Dendritic cell treated with granulocyte-macrophage colony-stimulating factor and Interleukin-4, amounts not matched to agents 40 ng/mL and 50 ng/mL, for 4 days (primary cell): ENCODE data around the gene C3orf22.

ENCODE experiments used
- H3K27ac Mint-ChIP-seq: one replicate; pipeline ENCODE4 v1.8.0; 2022; ENCODE audit warnings: mild to moderate bottlenecking, mixed read lengths
- H3K27me3 Mint-ChIP-seq: one replicate; pipeline ENCODE4 v1.8.0; 2022; ENCODE audit warnings: mild to moderate bottlenecking, mixed read lengths
- H3K36me3 Mint-ChIP-seq: one replicate; pipeline ENCODE4 v1.8.0; 2022; ENCODE audit warnings: low read depth, mixed read lengths
- H3K4me1 Mint-ChIP-seq: one replicate; pipeline ENCODE4 v1.8.0; 2022; ENCODE audit warnings: low read depth, mixed read lengths
- H3K4me3 Mint-ChIP-seq: one replicate; pipeline ENCODE4 v1.8.0; 2022; ENCODE audit warnings: mild to moderate bottlenecking, moderate library complexity, mixed read lengths
- H3K9me3 Mint-ChIP-seq: one replicate; pipeline ENCODE4 v1.8.0; 2022; ENCODE audit warnings: mixed read lengths
- intact Hi-C: fragments of 100-400 bp; cut with micrococcal nuclease; formaldehyde crosslinking; loops from one replicate; pipeline ENCODE4 v1.15.0; 2022

The C3orf22 gene

GRCh38 chr3:126570103-126570541 lies 11.4 kb upstream of the C3orf22 start:
- Mint-ChIP-seq H3K4me1 (peaks cover 7% of the 10 kb centered on the region), H3K36me3 (no peaks in the 10 kb centered on the region), H3K4me3 (no peak overlapping the region), H3K27ac (no peak overlapping the region), H3K27me3 (no peaks in the 10 kb centered on the region), H3K9me3 (no peaks in the 10 kb centered on the region)
- intact Hi-C loops, result no loop called here

- Mint-ChIP-seq H3K9me3 (no peaks in the 10 kb centered on the region), H3K27me3 (no peaks in the 10 kb centered on the region), H3K36me3 (no peaks in the 10 kb centered on the region), H3K4me3 (no peak overlapping the region), H3K4me1 (peaks cover 7% of the 10 kb centered on the region), H3K27ac (no peak overlapping the region)
- intact Hi-C loops, result no loop called here
These were observed 10.8 kb upstream of the C3orf22 start for GRCh38 chr3:126569390-126569975.

- H3K4me1 Mint-ChIP-seq, result peaks cover 7% of the 10 kb centered on the region
- intact Hi-C loops, result no loop called here
- no peaks in the 10 kb centered on the region for H3K27me3 Mint-ChIP-seq
- H3K36me3 Mint-ChIP-seq, result no peaks in the 10 kb centered on the region
- no peaks in the 10 kb centered on the region for H3K9me3 Mint-ChIP-seq
- no peak overlapping the region for H3K27ac Mint-ChIP-seq
- no peak overlapping the region for H3K4me3 Mint-ChIP-seq
These were observed 10.1 kb upstream of the C3orf22 start for GRCh38 chr3:126568776-126569342.

GRCh38 chr3:126567696-126568438 lies 9.1 kb upstream of the C3orf22 start:
- H3K27ac Mint-ChIP-seq, result no peak overlapping the region
- no peaks in the 10 kb centered on the region for H3K36me3 Mint-ChIP-seq
- intact Hi-C loops, result no loop called here
- H3K4me3 Mint-ChIP-seq, result no peak overlapping the region
- peaks cover 7% of the 10 kb centered on the region for H3K4me1 Mint-ChIP-seq
- H3K9me3 Mint-ChIP-seq, result no peaks in the 10 kb centered on the region
- no peaks in the 10 kb centered on the region for H3K27me3 Mint-ChIP-seq

- Mint-ChIP-seq H3K4me1 (peaks cover 3% of the 10 kb centered on the region), H3K36me3 (no peaks in the 10 kb centered on the region), H3K4me3 (no peak overlapping the region), H3K9me3 (no peaks in the 10 kb centered on the region), H3K27ac (no peak overlapping the region), H3K27me3 (peaks cover 2% of the 10 kb centered on the region)
- intact Hi-C loops, result no loop called here
These were observed 4.1 kb upstream of the C3orf22 start for GRCh38 chr3:126562737-126563276.

- H3K27ac Mint-ChIP-seq, result no peak overlapping the region
- intact Hi-C loops, result no loop called here
- H3K4me1 Mint-ChIP-seq, result no peaks in the 10 kb centered on the region
- H3K36me3 Mint-ChIP-seq, result no peaks in the 10 kb centered on the region
- no peak overlapping the region for H3K4me3 Mint-ChIP-seq
- peaks cover 2% of the 10 kb centered on the region for H3K27me3 Mint-ChIP-seq
- H3K9me3 Mint-ChIP-seq, result no peaks in the 10 kb centered on the region
These were observed 971 bp downstream of the C3orf22 start for GRCh38 chr3:126557761-126558160.

GRCh38 chr3:126557415-126557745 lies 1.4 kb downstream of the C3orf22 start:
- Mint-ChIP-seq H3K27ac (no peak overlapping the region), H3K9me3 (no peaks in the 10 kb centered on the region), H3K4me3 (no peak overlapping the region), H3K27me3 (peaks cover 2% of the 10 kb centered on the region), H3K4me1 (no peaks in the 10 kb centered on the region), H3K36me3 (no peaks in the 10 kb centered on the region)
- intact Hi-C loops, result no loop called here

- Mint-ChIP-seq H3K36me3 (no peaks in the 10 kb centered on the region), H3K4me3 (no peak overlapping the region), H3K27me3 (peaks cover 2% of the 10 kb centered on the region), H3K27ac (no peak overlapping the region), H3K4me1 (no peaks in the 10 kb centered on the region), H3K9me3 (no peaks in the 10 kb centered on the region)
- intact Hi-C loops, result no loop called here
These were observed 1.9 kb downstream of the C3orf22 start for GRCh38 chr3:126556637-126557414.

GRCh38 chr3:126555795-126556636 lies 2.7 kb downstream of the C3orf22 start:
- Mint-ChIP-seq H3K27me3 (peaks cover 4% of the 10 kb centered on the region), H3K36me3 (no peaks in the 10 kb centered on the region), H3K27ac (no peak overlapping the region), H3K4me3 (no peak overlapping the region), H3K9me3 (no peaks in the 10 kb centered on the region), H3K4me1 (peaks cover 6% of the 10 kb centered on the region)
- intact Hi-C loops, result no loop called here

- Mint-ChIP-seq H3K9me3 (no peaks in the 10 kb centered on the region), H3K4me1 (peaks cover 17% of the 10 kb centered on the region), H3K36me3 (no peaks in the 10 kb centered on the region), H3K27ac (no peak overlapping the region), H3K27me3 (peaks cover 4% of the 10 kb centered on the region), H3K4me3 (no peak overlapping the region)
- intact Hi-C loops, result no loop called here
These were observed 3.9 kb downstream of the C3orf22 start for GRCh38 chr3:126554560-126555525.

GRCh38 chr3:126553284-126554084 lies 5.2 kb downstream of the C3orf22 start:
- Mint-ChIP-seq H3K9me3 (no peaks in the 10 kb centered on the region), H3K27me3 (peaks cover 4% of the 10 kb centered on the region), H3K4me1 (peaks cover 30% of the 10 kb centered on the region), H3K36me3 (no peaks in the 10 kb centered on the region), H3K4me3 (no peak overlapping the region), H3K27ac (no peak overlapping the region)
- intact Hi-C loops, result no loop called here

GRCh38 chr3:126552688-126553283 lies 5.9 kb downstream of the C3orf22 start:
- no peaks in the 10 kb centered on the region for H3K9me3 Mint-ChIP-seq
- H3K27ac Mint-ChIP-seq, result no peak overlapping the region
- H3K4me3 Mint-ChIP-seq, result no peak overlapping the region
- H3K27me3 Mint-ChIP-seq, result peaks cover 4% of the 10 kb centered on the region
- no peaks in the 10 kb centered on the region for H3K36me3 Mint-ChIP-seq
- intact Hi-C loops, result no loop called here
- H3K4me1 Mint-ChIP-seq, result peaks cover 36% of the 10 kb centered on the region
